Hepatocyte (in vitro differentiated cells): ENCODE results near the gene SSX7. TPM values are rescaled to one million over a fixed set of nuclear protein-coding genes. Genes with fewer than 3 reads are reported as not detected.
"Not testable (repeated sequence)": the region's sequence is repeated elsewhere in the genome, so short reads cannot be mapped to it uniquely, and the experiment has no call there.

ENCODE experiments used
- DNase-seq: peaks from one replicate; pipeline ENCODE4 v3.0.0-alpha.2; 2016; ENCODE audit warnings: low spot score
- H2AFZ ChIP-seq: fragments of 200-600 bp; sonication (generic); 2 replicates; pipeline ENCODE4 v1.6.0; 2016; ENCODE audit warnings: antibody characterized with exemption, mild to moderate bottlenecking
- H3K27ac ChIP-seq: fragments of 200-600 bp; sonication (generic); 2 replicates; pipeline ENCODE4 v1.5.1; 2016; ENCODE audit warnings: mild to moderate bottlenecking
- H3K27me3 ChIP-seq: fragments of 200-600 bp; sonication (generic); 2 replicates; pipeline ENCODE4 v1.6.1; 2016
- H3K36me3 ChIP-seq: fragments of 200-600 bp; sonication (generic); replicated peaks from 2 replicates; pipeline ENCODE4 v1.5.1; 2016; ENCODE audit warnings: low read depth; ENCODE audit not compliant: insufficient read depth
- H3K4me1 ChIP-seq: fragments of 200-600 bp; sonication (generic); 2 replicates; pipeline ENCODE4 v1.5.1; 2016; ENCODE audit warnings: mild to moderate bottlenecking, moderate library complexity; ENCODE audit not compliant: insufficient read depth
- H3K4me2 ChIP-seq: fragments of 200-600 bp; sonication (generic); 2 replicates; pipeline ENCODE4 v1.6.0; 2016
- H3K4me3 ChIP-seq: fragments of 200-600 bp; sonication (generic); 2 replicates; pipeline ENCODE4 v1.5.1; 2016; ENCODE audit warnings: mild to moderate bottlenecking
- H3K79me2 ChIP-seq: fragments of 200-600 bp; sonication (generic); 2 replicates; pipeline ENCODE4 v1.6.0; 2017; ENCODE audit warnings: mild to moderate bottlenecking
- H3K9me2 ChIP-seq: fragments of 200-600 bp; sonication (generic); replicated peaks from 2 replicates; pipeline ENCODE4 v1.6.0; 2017; ENCODE audit warnings: mild to moderate bottlenecking; ENCODE audit not compliant: insufficient read depth
- H3K9me3 ChIP-seq: fragments of 200-600 bp; sonication (generic); 2 replicates; pipeline ENCODE4 v1.5.1; 2016; ENCODE audit warnings: low read depth, mild to moderate bottlenecking
- H4K20me1 ChIP-seq: fragments of 200-600 bp; sonication (generic); 2 replicates; pipeline ENCODE4 v1.6.0; 2016; ENCODE audit warnings: mild to moderate bottlenecking; ENCODE audit not compliant: insufficient read depth, poor library complexity, severe bottlenecking
- WGBS: methylation state at CpG from one replicate; pipeline ENCODE4 v1.1.6; 2016; ENCODE audit warnings: low lambda C conversion rate; ENCODE audit errors: missing lambda C conversion rate; 5-methylcytosine and 5-hydroxymethylcytosine counted together
- polyA plus RNA-seq: library from polyadenylated mRNA; unstranded; fragments of >200 nt; fragmentation: Nextera tagmentation; extraction: Ambion mirVana; gene quantifications from 2 replicates; pipeline ENCODE4 v1.2.1, GENCODE V29; 2016
- total RNA-seq: library from RNA; depleted of rRNA; stranded (reverse); fragments of >200 nt; gene quantifications from 2 replicates; pipeline ENCODE4 v1.2.3, GENCODE V29; 2014

The SSX7 gene
- total RNA-seq (not detected in 2 replicates), polyA plus RNA-seq (not detected in 2 replicates)

GRCh38 chrX:52654800-52655199 lies at the start of gene SSX7:
Gene SSX7, minus strand, starts transcription at chrX:52654900. Its CDS starts 1,428 bp downstream, at chrX:52653472.
- H3K27me3 ChIP-seq, H3K4me1 ChIP-seq, H3K79me2 ChIP-seq, H4K20me1 ChIP-seq, H3K27ac ChIP-seq, H3K4me3 ChIP-seq, H3K9me2 ChIP-seq, H3K9me3 ChIP-seq, H2AFZ ChIP-seq, DNase-seq, H3K36me3 ChIP-seq, H3K4me2 ChIP-seq: not testable (repeated sequence)
- 74% methylated on average over 9 of the region's 9 CpGs for WGBS

GRCh38 chrX:52692034-52692433 lies 37.3 kb upstream of the SSX7 start:
- not testable (repeated sequence) for H3K4me3 ChIP-seq, H3K4me1 ChIP-seq, H3K27ac ChIP-seq, H2AFZ ChIP-seq, H4K20me1 ChIP-seq, H3K9me3 ChIP-seq, H3K79me2 ChIP-seq, H3K4me2 ChIP-seq, H3K9me2 ChIP-seq, H3K27me3 ChIP-seq, DNase-seq, H3K36me3 ChIP-seq
- no CpG with 5 or more reads among the region's 4 CpGs for WGBS

GRCh38 chrX:52662218-52662617 lies 7.5 kb upstream of the SSX7 start:
- H3K4me3 ChIP-seq, H3K27ac ChIP-seq, H3K36me3 ChIP-seq, H3K79me2 ChIP-seq, H2AFZ ChIP-seq, H3K9me3 ChIP-seq, H4K20me1 ChIP-seq, H3K4me1 ChIP-seq, H3K4me2 ChIP-seq, H3K27me3 ChIP-seq, H3K9me2 ChIP-seq, DNase-seq: not testable (repeated sequence)
- 75% methylated on average over 2 of the region's 2 CpGs for WGBS

- 79% methylated on average over 8 of the region's 8 CpGs for whole genome bisulfite sequencing
- not testable (repeated sequence) for H2AFZ ChIP-seq, H3K4me1 ChIP-seq, H3K27ac ChIP-seq, DNase-seq, H3K79me2 ChIP-seq, H3K36me3 ChIP-seq, H4K20me1 ChIP-seq, H3K9me2 ChIP-seq, H3K4me2 ChIP-seq, H3K4me3 ChIP-seq, H3K27me3 ChIP-seq, H3K9me3 ChIP-seq
Observed at GRCh38 chrX:52655475-52655874, 775 bp upstream of the SSX7 start.

- H3K27me3 ChIP-seq, H3K4me3 ChIP-seq, H3K9me3 ChIP-seq, H3K27ac ChIP-seq, H3K9me2 ChIP-seq, DNase-seq, H3K79me2 ChIP-seq, H4K20me1 ChIP-seq, H2AFZ ChIP-seq, H3K36me3 ChIP-seq, H3K4me2 ChIP-seq, H3K4me1 ChIP-seq: not testable (repeated sequence)
- 52% methylated on average over 3 of the region's 3 CpGs for WGBS
Observed at GRCh38 chrX:52650676-52651075, 4.0 kb downstream of the SSX7 start.

GRCh38 chrX:52648956-52649355 lies 5.7 kb downstream of the SSX7 start:
- not testable (repeated sequence) for H3K36me3 ChIP-seq, DNase-seq, H3K4me3 ChIP-seq, H3K27me3 ChIP-seq, H3K4me2 ChIP-seq, H4K20me1 ChIP-seq, H3K4me1 ChIP-seq, H3K79me2 ChIP-seq, H3K9me2 ChIP-seq, H3K27ac ChIP-seq, H2AFZ ChIP-seq, H3K9me3 ChIP-seq
- WGBS = 73% methylated on average over 7 of the region's 7 CpGs

GRCh38 chrX:52628483-52628882 lies 26.2 kb downstream of the SSX7 start:
- not testable (repeated sequence) for H3K4me1 ChIP-seq, H2AFZ ChIP-seq, H3K9me3 ChIP-seq, H3K4me2 ChIP-seq, H4K20me1 ChIP-seq, H3K9me2 ChIP-seq, DNase-seq, H3K27ac ChIP-seq, H3K27me3 ChIP-seq, H3K79me2 ChIP-seq, H3K36me3 ChIP-seq, H3K4me3 ChIP-seq
- 66% methylated on average over 3 of the region's 3 CpGs for WGBS

GRCh38 chrX:52620661-52621060 lies 34.0 kb downstream of the SSX7 start:
- H2AFZ ChIP-seq, H3K9me2 ChIP-seq, H4K20me1 ChIP-seq, H3K27ac ChIP-seq, H3K27me3 ChIP-seq, H3K4me2 ChIP-seq, H3K79me2 ChIP-seq, DNase-seq, H3K4me3 ChIP-seq, H3K9me3 ChIP-seq, H3K36me3 ChIP-seq, H3K4me1 ChIP-seq: not testable (repeated sequence)
- WGBS = 52% methylated on average over 8 of the region's 8 CpGs
